ENCODE results near the gene STX16.
"Not testable (repeated sequence)": the region's sequence is repeated elsewhere in the genome, so short reads cannot be mapped to it uniquely, and the experiment has no call there.

STX16 gene

DNA sequence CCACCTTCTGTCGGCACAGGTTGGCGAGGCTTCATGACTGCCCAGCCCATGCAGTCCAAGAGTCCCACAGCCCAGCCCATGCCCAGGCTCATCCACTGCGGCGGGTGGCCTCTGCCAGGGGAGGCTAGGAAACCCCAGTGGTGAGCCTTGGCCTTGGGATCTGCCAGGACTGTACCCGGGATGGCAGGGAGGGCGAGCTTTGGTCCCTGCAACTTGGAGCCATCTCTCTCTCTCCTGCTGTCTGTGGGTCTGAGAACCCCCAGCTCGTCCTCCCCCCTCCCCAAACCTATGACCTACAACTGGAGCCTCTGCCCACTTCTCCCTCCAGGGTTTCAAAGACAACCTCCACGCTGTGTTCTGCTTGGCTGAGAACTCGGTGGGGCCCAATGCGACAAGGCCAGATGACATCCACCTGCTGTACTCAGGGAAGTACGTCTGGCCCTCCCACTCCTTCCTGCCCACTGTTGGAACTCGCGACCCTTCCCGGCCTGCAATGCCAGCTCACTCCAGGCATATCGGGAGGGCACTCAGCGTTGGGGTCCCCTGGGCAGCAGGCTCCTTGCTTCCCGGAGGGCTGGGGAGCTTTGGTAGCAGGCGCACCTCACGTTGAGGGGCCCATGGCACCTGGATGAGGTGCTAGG is 61.2 kb downstream of the STX16 start:
- no peak for DNase-seq

DNA sequence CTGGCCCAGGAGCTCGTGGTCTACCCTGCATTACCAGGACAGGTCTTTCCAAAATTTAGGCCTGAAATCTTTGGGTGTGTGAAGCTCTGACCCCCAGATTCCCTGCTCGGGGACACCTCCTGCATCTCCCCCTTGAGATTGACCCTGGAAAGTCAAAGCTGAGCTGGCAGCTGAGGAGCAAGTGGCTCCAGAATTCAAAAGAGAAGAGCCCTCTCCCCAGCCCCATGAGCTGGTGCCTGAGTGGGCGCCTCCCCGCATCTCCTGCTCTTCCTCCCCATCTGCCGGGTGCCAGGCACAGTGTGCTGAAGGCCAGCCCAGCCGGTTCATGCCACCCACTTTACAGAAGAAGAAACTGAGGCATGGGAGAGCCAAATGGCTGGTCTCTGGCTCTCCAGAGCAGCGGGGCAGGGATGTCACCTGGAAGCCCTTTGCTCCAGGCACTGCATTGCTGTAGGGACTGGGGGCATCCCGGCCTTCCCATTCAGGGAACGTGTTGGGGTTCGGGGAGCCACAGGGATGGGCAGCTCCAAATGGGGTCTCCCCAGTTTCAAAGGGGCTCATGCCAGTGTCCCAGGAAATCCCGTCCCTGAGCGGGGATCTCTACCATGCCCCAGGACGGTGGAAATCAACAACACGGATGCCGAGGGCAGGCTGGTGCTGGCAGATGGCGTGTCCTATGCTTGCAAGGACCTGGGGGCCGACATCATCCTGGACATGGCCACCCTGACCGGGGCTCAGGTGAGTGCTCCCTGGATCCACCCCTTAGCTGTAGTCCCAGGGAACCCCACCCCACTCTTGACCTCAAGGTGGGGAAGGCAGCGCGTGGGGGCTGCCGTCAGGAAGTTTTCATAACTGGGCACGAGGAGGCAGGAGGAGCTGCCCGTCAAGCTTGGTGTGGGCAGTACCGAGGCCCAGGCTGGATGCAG is 62.0 kb downstream of the STX16 start:
- no peak for DNase-seq

DNA sequence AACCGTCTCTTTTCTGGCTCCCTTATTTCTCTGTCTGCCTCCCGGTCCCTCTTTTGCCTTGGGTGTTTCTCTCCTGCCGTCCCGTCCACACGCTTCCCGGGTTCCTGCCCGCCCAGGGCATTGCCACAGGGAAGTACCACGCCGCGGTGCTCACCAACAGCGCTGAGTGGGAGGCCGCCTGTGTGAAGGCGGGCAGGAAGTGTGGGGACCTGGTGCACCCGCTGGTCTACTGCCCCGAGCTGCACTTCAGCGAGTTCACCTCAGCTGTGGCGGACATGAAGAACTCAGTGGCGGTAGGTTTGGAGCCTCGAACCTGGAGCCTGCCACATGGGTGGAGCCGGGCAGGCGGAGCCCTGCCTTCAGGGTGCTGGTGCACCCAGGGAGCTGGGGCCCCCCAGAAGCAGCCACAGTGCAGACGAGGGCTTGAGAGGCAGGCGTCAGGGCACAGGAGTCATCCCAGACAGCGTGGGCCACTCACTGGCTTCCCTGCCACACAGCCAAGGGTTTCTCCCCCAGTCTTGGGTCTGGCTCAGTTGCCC is 62.8 kb downstream of the STX16 start:
- DNase-seq: no peak

GRCh38 chr20:58714340-58714922 is 63.3 kb downstream of the STX16 start:
- DNase-seq: no peak

GRCh38 chr20:58714923-58715351 is 63.9 kb downstream of the STX16 start:
- DNase-seq: no peak

- DNase-seq: no peak
Observed at GRCh38 chr20:58715391-58715800, 64.3 kb downstream of the STX16 start.

DNA sequence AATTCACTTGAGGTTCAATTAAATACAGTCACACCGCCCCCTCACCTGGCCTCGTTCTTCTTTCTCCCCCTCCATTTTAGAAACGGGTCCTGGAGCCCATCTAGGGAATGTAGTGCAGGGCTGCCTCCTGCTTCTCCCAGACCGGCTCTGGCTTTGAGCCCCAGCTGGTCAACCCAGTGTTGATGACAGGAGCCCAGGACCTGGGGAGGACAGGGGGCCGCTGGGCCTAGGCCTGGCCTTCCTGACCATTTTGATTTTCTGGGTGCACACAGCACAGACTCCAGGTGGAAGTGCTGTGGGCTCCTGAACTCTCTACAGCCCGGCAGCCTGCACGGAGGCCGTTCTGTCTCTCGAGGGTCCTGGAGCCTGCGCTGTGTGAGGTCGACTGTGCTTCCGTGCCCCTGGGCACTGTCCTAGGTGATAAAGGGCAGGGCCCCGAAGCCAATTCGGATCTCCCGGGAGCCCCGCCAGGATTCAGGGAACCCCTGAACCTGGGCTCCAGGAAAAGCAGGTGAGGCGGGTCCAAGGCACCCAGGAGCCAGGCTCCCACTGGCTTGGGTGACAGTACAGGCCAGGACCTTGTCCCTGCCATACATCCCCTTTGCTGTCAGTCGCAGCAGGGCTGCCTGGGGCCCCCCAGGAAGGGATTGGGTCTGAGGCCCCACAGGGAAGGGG is 64.9 kb downstream of the STX16 start:
- DNase-seq: no peak

DNA sequence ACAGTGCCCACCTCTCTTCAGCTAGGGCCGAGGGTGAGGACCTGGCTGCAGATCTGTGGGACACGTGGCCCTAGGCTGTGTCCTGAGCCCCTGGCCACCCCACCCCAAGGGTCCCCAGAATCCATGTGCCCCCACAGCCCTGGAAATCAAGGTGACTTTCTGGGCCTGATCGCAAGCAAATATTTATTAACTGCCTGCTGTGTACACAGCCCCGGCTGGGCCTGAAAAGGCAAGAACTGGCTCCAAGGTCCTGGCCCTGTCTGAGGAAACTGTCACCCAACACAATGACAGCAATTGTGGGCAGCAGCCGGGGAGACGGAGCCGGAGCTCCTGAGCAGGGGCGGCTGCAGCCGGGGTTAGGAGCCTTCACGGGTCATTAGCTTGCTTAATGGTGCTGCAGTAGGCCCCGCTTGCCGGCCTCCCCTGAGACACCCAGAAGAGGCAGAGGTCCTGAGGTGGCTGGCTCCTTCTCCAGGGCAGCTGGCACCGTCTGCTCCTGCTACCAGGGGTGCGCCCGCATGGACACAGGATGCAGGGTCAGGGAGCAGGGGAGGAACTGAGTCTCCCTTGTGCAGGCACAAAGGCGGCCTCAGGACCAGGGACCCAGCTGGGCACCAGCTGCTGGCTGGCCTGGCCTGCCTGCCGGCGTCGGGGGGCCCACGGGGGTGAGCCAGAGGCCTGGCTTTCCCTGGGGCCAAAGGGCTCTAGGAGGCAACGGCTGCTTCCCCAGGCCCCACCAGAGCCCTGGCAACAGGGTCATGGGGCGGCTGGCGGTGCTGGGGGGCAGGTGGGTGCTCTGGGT is 65.6 kb downstream of the STX16 start:
- no peak for DNase-seq

DNA sequence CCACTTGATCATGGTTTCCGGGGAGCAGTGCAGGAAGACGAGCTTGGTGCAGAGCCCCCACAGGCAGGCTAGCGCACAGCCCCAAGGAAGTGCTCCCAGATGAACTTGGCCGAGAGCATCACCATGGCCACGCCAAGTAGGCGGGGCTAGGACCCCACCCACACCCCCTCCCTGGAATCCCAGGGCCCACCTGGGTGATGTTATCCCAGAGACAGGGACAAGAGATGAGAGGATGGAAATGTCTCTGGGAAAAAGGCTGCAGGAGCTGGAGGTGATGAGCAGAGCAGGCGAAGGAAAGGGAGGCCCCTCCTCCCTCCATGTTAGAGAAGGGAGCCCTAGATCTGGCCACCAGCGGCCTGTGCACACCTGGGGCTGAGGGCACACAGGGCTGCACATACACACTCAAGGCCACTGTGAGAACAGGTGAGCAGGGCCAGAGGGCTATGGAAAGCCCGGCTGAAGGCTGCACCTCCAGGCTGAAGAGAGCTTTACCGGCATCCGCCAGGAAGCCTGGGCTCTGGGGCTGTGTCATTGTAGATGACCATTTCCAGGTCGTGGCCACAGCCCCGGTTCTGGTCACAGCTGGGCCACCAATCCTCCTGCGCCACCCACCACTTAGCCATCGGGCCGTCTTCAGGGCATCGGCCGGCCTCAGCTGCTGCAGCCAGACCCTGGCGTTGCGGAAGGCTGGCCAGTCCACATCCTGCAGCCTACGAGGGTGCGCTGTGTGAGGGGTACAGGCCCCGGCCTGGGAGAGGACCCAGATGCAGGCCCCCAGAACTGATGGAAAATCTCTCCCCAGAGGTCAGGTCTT is 66.4 kb downstream of the STX16 start:
- no peak for DNase-seq

DNA sequence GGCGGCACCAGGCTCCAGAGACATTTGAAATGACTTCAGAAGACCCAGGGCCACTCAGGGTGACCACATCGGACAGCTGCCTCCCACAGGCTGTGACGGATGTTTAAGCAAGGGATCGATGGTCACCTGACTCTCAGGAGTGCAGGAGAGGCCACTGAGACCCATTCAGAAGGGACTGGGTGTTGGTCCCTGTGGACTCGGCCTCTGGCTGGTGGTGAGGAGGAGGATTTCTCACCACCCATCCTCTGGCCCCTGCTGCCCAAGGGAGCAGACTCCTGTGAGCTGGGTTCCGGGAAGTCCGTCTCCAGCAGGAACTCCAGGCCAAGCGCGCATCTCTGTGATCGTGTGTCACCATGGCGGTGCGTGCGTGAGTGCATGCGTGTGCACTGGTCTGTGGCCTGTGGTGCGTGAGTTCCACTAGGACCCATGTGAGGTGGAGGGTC is 67.1 kb downstream of the STX16 start:
- DNase-seq: no peak

- no peak for DNase-seq
Observed at GRCh38 chr20:58718729-58719128, 67.6 kb downstream of the STX16 start.

DNA sequence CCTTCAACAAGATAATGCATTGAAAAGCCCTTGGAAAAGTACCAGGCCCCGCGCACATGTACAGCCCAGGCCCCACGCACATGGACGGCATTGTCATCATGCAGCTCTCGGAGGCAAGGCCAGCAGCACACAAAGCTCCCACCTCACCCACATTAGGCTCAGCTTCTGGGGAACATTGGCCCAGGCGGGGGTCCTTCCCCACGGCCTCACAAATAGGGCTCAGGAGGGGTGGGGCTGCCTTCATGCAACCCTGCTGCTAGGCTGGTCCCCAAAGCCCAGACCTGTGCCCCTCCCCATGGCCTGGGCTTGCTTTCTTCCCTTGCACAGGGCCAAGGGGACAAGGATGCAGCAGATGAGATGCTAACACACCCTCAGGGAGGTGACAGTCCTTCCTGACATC is 68.2 kb downstream of the STX16 start:
- no peak for DNase-seq

- no peak for DNase-seq
Observed at GRCh38 chr20:58719971-58720371, 68.9 kb downstream of the STX16 start.

DNA sequence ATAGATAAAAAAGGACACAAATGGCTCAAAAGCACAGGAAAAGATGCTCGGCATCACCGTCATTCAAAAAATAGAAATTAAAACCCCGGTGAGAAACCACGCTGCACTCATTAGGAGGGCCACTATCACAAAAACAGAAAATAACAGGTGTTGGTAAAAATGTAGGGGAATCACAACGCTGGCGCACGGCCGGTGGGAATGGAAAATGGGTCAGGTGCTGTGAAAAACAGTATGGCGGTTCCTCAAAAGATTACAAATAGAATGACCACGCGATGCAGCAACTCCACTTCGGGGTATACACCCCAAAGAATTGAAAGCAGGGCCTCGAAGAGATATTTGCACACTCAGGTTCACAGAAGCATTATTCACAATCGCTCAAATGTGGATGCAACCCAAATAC is 69.8 kb downstream of the STX16 start:
- no peak for DNase-seq

DNA sequence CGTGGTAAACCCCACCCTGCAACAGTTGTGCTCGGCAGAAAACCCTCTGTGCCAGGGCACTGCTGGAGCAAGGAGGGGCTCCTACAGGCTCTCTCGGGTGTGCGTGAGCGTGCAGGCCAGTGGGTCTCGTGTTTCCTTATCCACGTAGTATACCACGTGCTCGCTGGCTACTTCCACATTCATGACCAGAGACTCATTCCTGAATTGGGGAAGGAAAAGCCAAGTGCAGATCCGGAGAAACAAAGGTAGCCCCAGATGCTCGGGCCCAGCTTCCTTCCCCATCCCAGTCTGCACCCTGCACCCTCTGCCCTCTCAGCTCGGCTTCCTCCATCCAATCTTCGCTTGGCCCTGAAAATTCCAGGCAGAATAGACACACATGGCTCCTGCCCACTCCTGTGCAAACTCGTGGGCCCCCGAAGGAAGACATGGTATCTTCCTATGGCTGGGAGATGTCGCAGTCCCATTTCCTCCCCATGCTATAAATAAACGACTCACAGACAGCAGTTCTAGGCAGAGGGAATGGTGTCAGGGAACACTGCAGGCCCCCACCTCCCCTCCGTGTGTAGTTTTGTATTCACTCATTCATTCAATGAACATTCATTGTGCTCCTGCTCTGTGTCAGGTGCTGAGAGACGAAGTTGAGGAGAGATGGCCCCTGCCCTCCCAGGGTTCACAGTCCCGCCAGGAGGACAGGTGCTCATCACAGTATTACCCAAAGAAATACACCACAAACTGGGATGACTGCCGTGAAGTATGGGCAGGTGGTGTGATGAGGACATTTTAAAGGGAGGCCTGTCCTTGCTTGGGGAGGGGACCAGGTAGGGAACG is 71.1 kb downstream of the STX16 start:
- DNase-seq: no peak

DNA sequence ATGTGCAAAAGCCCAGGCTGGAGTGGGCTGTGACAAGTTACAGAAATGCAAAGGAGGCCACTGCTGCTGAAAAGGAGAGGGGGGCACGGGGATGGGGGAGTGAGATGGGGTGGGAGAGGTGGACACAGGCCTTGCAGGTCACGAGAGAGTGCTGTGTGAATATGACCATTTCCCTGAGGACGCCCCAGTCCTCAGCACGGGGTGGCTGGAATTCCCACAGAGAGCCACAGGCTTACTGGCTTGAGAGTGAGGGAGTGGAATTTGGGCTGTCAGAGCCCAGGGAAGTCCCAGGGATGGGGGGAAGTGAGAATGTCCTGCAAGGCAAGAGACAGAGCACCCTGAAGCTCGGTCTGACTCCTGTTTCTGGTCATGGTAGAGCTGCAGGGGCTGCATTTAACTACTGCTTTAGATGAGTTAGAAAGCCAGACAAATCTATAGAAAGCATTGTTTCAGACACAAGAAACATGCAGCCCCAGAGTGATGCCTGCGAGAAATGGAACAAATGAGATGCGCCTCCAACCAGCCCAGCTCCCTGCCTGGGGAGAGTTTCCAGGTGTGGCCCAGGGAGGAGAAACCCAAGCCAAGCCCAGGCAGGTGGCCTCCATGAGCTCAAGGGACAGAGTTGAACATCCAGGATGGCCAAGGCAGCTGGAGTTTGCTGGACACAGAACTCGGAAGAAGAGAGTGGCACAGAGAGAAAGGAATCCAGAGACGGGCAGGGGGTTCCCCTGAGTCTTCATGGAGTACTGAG is 72.0 kb downstream of the STX16 start:
- no peak for DNase-seq

DNA sequence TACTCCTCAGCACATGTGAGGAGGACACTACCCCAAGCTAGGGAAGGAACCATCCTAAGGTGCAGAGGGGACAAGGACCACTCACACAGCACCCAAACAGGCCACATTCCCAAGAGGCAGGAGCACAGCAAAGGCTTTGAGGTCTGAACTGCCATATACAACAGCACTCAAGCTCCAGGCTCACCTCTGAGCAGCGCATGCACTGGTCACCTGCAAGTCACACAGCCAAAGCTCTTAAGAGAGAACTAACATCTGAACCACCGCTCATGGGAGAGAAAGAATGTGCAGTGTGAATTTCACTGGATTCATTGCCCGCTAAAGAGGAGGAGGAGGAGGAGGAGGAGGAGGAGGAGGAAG is 72.5 kb downstream of the STX16 start:
- DNase-seq: no peak

- not testable (repeated sequence) for DNase-seq
Observed at GRCh38 chr20:58726156-58726555, 75.1 kb downstream of the STX16 start.
